Head of caudate nucleus (tissue), 42 donors: Measurements from ENCODE around the gene ENO3.

Experiments used
- DNase-seq, 42 donors: peaks; one replicate each; pipeline versions ENCODE4 v3.0.0 to v3.0.0-alpha.2; 2020 to 2021; ENCODE audit warnings: mixed read lengths in 7 of 42
- intact Hi-C: fragments of 100-400 bp; cut with DNase I; formaldehyde crosslinking; loops from one replicate; pipeline ENCODE4 v1.15.0; 2022

ENO3 gene

DNA sequence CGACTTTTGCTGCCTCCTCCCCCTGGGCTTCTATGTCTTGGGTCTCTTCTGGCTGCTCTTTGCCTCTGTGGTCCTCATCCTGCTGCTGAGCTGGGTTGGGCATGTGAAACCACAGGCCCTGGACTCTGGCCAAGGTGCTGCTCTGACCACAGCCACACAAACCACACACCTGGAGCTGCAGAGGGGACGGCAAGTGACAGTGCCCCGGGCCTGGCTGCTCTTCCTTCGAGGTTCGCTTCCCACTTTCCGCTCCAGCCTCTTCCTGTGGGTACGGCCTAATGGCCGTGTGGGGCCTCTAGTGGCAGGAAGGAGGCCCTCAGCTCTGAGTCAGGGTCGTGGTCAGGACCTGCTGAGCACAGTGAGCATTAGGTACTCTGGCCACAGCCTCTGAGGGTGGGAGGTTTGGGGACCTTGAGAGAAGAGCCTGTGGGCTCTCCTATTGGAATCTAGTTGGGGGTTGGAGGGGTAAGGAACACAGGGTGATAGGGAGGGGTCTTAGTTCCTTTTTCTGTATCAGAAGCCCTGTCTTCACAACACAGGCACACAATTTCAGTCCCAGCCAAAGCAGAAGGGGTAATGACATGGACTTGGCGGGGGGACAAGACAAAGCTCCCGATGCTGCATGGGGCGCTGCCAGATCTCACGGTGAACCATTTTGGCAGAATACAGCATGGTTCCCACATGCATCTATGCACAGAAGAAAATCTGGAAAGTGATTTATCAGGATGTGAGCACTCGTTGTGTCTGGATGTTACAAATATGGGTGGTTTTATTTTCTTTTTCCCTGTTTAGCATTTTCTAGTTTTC is 16.5 kb upstream of the ENO3 start:
- intact Hi-C loops, result no loop called here
- peak in 5 of 42 donors; percentile 15 to 46 (median 21) for DNase-seq

DNA sequence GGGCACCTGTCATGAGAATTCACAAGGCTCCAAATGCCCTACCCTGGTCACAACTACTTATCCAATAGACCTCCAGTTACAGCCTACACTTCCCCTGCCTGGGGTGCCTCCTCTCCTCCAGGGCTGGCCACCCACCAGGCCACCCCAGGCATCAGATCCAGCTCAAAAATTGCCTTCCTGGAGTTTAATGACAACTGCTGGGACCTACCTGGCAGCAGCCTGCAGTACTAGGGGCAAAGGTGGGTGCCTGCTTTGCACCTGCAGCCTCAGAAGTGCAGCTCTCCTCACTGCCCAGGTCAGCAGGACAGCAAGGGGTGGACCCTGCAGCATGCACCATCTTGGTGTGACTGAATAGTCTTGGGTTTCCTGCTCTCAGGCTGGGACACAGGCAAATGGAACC is 15.3 kb upstream of the ENO3 start:
- DNase-seq, result no peak
- intact Hi-C loops, result loop anchor here (5.0 kb wide), 1 partner anchor 142 kb away; the partner anchor contains the start of gene ZFP3

DNA sequence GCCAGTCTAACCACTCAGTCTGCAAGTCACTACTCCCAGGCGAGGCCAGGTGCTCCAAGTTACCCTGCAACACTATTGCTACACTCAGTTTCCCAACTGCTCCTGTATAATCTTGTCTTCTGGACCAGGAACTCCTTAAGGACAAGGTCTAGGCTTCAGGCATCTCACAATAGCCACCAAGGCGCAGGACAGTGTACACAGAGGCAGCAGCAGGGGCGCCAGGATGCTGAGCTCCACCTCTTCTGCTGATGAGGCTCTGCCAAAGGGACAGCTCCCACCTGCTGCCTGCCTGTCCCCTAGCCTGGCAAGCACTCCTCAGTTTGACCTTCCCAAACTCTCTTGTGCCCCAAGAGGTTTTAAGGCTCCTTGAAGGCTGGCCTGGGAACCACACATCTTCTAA is 14.5 kb upstream of the ENO3 start:
- intact Hi-C loops, result loop anchor here (5.0 kb wide), 1 partner anchor 141 kb away; the partner anchor contains the start of gene ZFP3
- DNase-seq, result no peak

DNA sequence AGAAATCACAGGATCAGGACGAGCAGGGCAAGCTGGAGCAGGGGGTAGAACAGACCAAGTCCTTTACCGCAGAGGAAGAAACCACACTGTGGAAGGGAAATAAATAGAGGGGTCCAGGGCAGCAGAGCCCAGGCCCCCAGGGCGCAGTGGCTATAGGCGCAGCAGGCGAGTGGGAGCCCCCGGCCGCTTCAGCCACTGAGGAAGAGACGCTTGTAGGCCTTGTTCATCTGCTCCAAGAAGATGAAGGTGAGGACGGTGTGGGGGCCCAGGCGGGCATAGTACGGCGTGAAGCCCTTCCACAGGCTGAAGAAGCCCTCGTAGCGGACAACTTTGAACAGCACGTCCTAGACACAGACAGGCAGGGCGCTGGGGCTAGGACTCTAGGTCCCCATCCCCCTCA is 13.4 kb upstream of the ENO3 start:
- intact Hi-C loops, result loop anchor here (5.0 kb wide), 1 partner anchor 140 kb away; the partner anchor contains the start of gene ZFP3
- no peak for DNase-seq

DNA sequence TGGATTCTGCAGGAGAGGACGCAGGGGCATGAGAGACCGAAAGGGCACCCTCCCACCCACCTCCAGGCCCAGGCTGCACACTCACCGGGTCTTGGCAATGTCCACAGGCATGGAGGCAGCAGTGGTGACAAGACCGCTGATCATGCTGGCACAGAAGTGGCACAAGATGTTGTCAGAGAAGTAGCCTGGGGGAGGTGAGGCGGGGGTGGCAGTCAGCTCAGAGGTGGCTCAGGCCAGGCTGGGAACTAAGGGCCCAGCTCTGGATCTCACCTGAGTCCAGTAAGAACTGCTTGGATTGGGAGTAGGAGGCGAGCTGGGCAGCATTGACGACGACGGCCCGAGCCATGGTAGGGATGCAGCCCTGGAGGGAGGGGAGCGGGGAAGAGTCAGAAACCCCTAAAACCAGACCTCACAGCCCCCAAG is 12.8 kb upstream of the ENO3 start:
- no peak for DNase-seq

DNA sequence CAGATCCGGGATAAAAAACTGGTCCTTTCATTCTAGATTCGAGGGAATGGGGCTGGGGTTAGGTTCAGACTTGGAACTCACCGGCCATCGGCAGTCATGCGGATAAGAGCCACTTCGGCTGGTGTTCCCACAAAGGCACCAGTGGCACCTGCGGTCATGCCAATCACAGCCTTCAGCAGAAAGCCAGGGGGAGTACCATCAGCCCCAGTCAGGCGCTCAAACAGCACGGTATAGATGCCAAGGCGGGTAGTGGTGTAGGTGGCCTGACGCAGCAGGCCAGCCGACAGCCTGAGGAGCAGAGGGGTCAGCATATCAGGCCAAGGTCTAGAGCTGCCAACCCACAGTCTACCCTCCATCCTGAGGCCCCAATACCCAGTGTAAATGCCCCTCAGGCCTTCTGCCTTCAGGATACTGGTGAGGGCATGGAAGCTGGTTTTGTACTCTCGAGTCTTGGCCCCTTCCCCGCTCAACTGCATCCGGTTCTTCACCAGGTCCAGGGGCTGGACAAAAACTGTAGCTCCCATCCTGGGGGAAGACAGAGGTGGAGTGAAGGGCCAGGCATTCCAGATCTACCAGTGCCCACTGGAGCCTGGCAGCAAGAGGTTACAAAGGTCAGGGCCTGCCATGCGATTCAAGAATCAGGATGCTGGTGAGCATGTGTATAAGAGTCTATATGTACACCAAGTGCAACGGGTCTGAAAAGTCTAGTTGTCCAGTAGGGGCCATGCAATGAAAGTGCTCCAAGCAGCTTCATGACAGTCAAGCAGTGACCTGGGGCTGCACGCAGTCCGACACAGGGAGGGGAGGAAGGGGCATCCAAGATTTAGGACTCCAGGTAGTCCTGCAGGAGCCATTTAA is 12.0 kb upstream of the ENO3 start:
- intact Hi-C loops, result loop anchor here (5.0 kb wide), 1 partner anchor 138 kb away; the partner anchor contains the start of gene ZFP3
- DNase-seq, result no peak

More for the DNA sequence above, 12.8 kb upstream of the ENO3 start:
- intact Hi-C loops, result loop anchor here (5.0 kb wide), 1 partner anchor 139 kb away; the partner anchor contains the start of gene ZFP3

DNA sequence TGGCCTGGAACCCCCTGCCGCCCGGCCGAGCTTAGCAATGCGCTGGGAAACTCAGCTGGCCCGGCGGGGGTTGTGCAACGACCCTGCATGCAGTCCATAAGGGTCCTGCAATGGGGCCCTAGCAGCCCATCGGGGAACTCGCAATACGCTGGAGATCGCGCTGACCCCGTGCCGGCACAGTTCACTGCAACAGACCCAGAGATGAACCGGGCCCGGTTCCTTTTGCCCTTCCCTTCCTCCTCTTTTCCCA is 11.4 kb upstream of the ENO3 start:
- intact Hi-C loops, result loop anchor here (5.0 kb wide), 1 partner anchor 138 kb away; the partner anchor contains the start of gene ZFP3
- DNase-seq, result peak in 5 of 42 donors; percentile 23 to 49 (median 40)

DNA sequence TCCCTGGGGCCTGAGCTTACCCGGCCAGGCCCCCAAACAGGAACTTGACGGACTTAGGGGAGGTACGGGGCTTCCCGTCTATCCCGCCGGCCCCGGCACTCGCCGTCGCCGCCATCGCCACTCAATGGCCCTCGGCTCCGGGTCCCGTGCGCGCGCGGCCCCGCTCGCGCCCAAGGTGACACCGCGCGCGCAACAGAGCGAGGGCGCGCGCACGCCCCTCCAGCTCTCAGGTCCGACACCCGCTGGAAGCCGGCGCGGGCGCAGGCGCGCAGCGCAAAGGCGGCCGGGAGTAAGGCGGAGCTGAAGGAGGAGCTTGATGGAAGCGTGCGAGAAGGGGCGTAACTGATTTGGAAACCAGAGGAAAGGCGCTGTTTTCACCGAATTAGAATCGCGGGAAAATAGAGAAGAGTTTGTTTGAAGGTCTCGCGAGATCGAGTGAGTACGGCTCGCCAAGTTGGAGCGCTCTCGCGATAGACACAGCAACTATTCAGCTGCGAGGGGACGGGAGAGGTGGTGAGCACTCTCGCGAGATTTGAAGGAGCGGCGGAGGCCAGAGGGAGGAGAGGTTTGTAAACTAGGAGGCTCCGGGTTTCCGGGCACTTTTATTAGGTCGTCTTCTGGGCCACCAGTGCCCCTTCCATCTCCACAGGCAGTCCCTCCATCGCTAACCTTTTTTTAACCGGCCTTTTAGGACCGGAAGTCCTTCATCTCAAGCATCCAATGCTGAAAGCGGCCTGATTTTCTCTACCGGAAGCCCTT is 10.9 kb upstream of the ENO3 start, which contains the start of the genes RNF167 and SLC25A11:
Gene RNF167 (plus strand): TSS at position 473 of the 759 bp plus-strand sequence. CDS start 642 bp downstream, outside the sequence.
Gene SLC25A11 (minus strand): TSS at position 251 of the 759 bp plus-strand sequence. CDS start 136 bp downstream, at position 115.
- intact Hi-C loops, result loop anchor here (5.0 kb wide), 1 partner anchor 137 kb away; the partner anchor contains the start of gene ZFP3
- peak; percentile 89 to 98 (median 96) for DNase-seq

DNA sequence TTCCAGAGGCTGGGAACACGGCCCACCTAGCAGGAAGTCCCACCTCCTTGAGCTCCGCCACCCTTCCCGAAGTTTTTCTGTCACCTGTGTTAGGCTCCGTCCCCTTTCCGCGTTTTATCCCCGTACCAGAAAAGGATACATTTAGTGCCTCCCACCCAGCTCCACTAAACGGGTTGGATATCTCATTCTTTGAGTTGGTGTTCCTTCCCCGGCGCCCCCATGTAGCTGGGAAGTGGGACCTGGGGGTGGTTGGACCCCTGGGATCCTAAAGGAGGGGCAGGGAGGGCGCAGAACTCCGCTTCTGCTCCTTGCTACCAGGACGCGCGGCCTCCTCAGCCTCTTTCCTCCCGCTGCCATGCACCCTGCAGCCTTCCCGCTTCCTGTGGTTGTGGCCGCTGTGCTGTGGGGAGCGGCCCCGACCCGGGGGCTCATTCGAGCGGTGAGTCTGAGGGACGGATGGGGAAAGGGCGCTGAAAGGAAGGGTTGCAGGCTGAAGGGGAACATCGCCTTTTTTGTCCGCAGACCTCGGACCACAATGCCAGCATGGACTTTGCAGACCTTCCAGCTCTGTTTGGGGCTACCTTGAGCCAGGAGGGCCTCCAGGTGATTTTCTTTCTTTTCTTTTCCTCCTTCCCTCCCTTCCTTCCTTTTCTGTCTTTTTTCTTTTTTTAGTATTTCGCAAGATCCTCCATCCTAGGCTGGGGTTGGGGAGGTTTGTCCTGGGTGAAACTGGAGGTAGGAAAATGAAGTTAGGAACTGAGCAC is 10.2 kb upstream of the ENO3 start:
- intact Hi-C loops, result no loop called here
- DNase-seq, result peak in 36 of 42 donors; percentile 69 to 95 (median 87)

DNA sequence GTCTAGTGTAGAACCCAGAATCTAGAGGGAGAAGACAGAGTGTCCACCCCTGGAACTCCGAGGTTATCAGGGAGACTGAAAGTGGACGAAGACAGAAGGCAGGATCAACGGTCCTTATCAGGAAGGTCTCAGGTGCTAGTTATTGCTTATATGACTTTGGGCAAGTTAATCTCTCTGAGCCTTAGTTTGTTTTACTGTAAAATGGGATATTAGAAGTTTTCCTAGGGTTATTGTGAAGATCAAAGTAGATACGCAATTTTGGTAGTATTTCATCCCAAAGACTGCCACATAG is 9.7 kb upstream of the ENO3 start:
- intact Hi-C loops, result no loop called here
- no peak for DNase-seq

DNA sequence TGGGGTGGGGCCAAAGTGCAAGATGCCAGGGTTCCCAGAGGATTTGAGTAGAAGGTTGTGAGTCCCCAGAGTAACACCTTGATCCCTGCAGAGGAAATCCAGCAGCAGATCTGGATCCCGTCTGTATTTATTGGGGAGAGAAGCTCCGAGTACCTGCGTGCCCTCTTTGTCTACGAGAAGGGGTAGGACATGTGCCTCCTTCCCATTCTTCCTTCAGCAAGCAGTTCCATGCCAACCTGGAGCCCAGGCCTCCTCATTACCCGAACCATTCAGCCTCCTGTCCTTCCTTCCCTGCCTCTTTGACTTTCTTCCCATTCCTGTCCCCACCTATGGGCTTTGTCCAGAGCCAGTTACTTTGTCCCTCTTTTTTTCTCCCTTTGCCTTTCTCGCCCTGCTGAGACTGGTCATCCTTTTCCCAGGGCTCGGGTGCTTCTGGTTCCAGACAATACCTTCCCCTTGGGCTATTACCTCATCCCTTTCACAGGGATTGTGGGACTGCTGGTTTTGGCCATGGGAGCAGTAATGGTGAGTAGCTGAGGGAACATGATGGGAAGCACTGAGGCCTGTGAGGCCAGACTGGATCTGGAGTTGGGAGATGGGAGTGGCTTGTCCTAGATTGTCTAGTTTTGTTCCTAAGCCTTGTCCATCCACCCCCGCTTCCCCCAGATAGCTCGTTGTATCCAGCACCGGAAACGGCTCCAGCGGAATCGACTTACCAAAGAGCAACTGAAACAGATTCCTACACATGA is 8.0 kb upstream of the ENO3 start:
- intact Hi-C loops, result no loop called here
- no peak for DNase-seq

DNA sequence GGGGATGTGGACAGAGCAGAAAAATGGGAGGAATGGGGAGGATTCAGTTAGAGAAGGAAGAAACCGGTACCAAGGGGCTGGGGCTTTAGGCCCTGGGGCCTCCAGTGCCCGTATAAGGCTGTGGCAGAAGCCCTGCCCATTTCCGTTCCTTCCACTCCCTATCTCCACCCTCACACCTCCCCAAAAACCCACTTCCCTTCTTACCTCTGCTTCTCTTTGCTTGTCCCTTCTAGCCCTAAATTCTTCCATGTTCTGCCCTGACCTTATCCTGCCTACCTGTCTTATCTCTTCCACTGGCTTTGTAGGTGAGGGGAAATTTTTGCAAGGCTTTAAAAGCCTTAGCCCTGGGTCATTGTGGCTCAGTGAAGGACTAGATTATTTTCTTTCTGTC is 6.8 kb upstream of the ENO3 start:
- intact Hi-C loops, result no loop called here
- DNase-seq, result no peak

DNA sequence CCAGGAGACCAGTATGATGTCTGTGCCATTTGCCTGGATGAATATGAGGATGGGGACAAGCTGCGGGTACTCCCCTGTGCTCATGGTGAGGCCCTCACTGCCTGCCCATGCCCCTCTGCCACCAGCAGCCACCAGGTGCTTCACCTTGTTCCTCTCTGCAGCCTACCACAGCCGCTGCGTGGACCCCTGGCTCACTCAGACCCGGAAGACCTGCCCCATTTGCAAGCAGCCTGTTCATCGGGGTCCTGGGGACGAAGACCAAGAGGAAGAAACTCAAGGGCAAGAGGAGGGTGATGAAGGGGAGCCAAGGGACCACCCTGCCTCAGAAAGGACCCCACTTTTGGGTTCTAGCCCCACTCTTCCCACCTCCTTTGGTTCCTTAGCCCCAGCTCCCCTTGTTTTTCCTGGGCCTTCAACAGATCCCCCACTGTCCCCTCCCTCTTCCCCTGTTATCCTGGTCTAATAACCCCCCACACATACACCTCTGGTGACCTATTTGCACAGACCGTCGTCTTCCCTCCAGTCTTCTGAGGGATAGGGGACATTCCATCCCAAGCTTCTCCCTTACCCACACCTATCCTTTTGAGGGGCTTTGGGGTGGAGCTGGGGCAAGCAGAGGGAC is 6.3 kb upstream of the ENO3 start:
- no peak for DNase-seq
- intact Hi-C loops, result no loop called here

DNA sequence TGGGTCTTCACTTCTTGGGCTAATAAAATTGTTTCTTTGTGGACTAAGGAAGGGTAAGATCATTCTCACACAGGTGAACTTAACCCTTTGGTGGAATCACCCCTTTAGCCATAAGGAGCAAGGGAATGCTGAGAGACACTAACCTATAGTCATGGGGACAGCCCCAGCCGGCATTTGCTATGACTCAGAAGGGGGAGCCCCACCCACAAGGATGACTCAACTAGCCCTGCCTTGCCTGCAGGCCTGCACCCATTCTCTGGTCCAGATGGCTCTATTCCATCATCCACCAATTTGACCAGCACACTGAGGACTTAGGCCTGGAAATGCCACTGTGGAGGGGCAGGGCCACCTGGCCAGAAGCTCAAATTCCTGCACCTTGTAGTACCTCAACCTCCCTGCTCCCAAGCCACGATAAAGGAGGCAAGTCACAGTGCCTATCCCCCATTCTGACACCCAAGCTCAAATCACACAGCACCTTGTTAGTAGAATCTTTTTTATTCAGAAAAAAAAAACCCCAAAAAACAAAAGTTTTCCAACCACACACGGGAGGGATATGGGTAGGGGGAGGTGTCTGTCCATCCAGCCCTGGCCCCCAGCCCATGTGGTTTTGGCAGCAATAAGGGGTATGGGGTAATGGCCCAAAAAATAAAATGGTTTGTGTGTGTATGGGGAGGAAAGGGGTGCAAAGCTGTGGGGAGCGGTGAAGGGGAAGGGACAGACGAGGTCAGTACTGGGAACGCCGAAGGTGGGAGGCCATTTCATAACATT is 5.6 kb upstream of the ENO3 start:
- DNase-seq, result peak in 41 of 42 donors; percentile 31 to 92 (median 68)
- intact Hi-C loops, result no loop called here

DNA sequence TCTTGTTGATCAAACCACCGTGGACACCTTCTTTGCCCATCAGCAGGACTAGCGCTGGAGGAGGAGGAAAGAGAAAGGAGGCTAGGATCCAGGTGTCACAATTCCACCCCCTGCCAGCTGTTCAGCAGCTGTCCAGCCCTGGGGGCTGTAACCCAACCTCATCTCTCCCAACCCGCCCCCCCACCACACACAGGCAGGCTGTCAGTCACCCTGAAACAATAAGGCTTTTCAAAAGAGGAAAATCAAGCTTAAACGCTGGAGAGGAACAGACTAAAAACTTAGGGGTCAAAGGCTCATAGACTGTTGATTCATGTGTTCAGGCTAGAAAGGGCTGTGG is 5.0 kb upstream of the ENO3 start:
- DNase-seq, result no peak
- intact Hi-C loops, result no loop called here

DNA sequence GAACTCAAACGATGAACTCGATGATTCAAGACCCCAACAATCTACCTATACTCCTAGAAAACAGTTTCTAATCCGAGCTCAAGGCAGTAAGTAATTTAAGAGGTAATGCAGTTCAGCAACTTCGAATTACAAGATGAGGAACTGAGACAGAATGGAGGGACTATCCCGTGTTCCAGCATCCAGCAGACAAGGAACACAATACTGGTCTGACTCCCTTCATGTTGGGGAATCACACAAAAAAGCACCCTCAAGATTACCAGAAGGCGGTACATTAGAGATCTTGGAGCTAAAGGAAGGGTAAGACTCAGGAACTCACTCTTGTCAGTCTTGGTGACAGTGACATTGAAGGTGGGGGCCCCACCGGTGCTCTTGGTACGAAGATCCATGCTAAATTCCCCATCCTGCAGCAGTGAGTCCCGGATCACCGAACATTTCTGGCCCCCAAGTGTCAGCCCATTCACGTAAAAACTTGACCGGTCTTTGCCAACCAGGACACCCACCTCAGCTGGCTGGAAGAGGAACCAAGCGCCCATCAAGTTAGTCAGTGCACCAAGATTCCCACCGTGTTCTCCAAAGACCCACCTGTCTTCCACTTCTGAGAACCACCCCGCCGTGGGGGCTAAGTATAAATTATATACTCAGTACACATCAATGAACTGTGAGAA is 4.5 kb upstream of the ENO3 start:
- intact Hi-C loops, result no loop called here
- DNase-seq, result no peak
